ENCODE data around the gene FBXL20.
A peak's percentile ranks its signal among the peaks of the same experiment; 100 is the strongest.
"Not testable (repeated sequence)": the region's sequence is repeated elsewhere in the genome, so short reads cannot be mapped to it uniquely, and the experiment has no call there.

Gene FBXL20

GRCh38 chr17:39277110-39277509, 124.3 kb downstream of the FBXL20 start:
- DNase-seq: no peak
- no peak for TF ChIP-seq GATA1 (IDR thresholded peaks at IDR 0.05; ENCODE audit: low read depth, low read length)
- no peak for TF ChIP-seq POLR2A (IDR thresholded peaks at IDR 0.05; ENCODE audit: low read length)

- DNase-seq: no peak
- TF ChIP-seq POLR2A (IDR thresholded peaks at IDR 0.05; ENCODE audit: low read length) (no peak), GATA1 (IDR thresholded peaks at IDR 0.05; ENCODE audit: low read depth, low read length) (no peak)
Measured at GRCh38 chr17:39276113-39276512, 125.3 kb downstream of the FBXL20 start.

GRCh38 chr17:39271546-39271945, 129.9 kb downstream of the FBXL20 start:
- DNase-seq: no peak
- no peak for TF ChIP-seq GATA1 (IDR thresholded peaks at IDR 0.05; ENCODE audit: low read depth, low read length)
- TF ChIP-seq POLR2A (IDR thresholded peaks at IDR 0.05; ENCODE audit: low read length): no peak

GRCh38 chr17:39270923-39271322, 130.5 kb downstream of the FBXL20 start:
- TF ChIP-seq POLR2A (IDR thresholded peaks at IDR 0.05; ENCODE audit: low read length) (no peak), GATA1 (IDR thresholded peaks at IDR 0.05; ENCODE audit: low read depth, low read length) (no peak)
- peak; percentile 38 to 40 for DNase-seq

GRCh38 chr17:39264119-39264518, 137.3 kb downstream of the FBXL20 start:
- no peak for DNase-seq
- TF ChIP-seq POLR2A (IDR thresholded peaks at IDR 0.05; ENCODE audit: low read length): no peak
- TF ChIP-seq GATA1 (IDR thresholded peaks at IDR 0.05; ENCODE audit: low read depth, low read length): no peak

- TF ChIP-seq GATA1 (IDR thresholded peaks at IDR 0.05; ENCODE audit: low read depth, low read length): no peak
- TF ChIP-seq POLR2A (IDR thresholded peaks at IDR 0.05; ENCODE audit: low read length): no peak
- peak; percentile 31 to 49 for DNase-seq
Measured at GRCh38 chr17:39261286-39261685, 140.1 kb downstream of the FBXL20 start.

- TF ChIP-seq POLR2A (IDR thresholded peaks at IDR 0.05; ENCODE audit: low read length) (no peak), GATA1 (IDR thresholded peaks at IDR 0.05; ENCODE audit: low read depth, low read length) (no peak)
Measured at GRCh38 chr17:39252788-39253460, 148.5 kb downstream of the FBXL20 start.

GRCh38 chr17:39251997-39252396, 149.4 kb downstream of the FBXL20 start:
- TF ChIP-seq POLR2A (IDR thresholded peaks at IDR 0.05; ENCODE audit: low read length) (no peak), GATA1 (IDR thresholded peaks at IDR 0.05; ENCODE audit: low read depth, low read length) (no peak)
- DNase-seq: no peak

More at GRCh38 chr17:39252788-39253460, 148.5 kb downstream of the FBXL20 start:
- DNase-seq: no peak

GRCh38 chr17:39250076-39250475, 151.3 kb downstream of the FBXL20 start:
- DNase-seq: not testable (repeated sequence)

GRCh38 chr17:39246274-39246673, 155.2 kb downstream of the FBXL20 start:
- no peak for TF ChIP-seq POLR2A (IDR thresholded peaks at IDR 0.05; ENCODE audit: low read length)
- TF ChIP-seq GATA1 (IDR thresholded peaks at IDR 0.05; ENCODE audit: low read depth, low read length): no peak
- no peak for DNase-seq

- peak; percentile 83 to 91 for DNase-seq
- no peak for TF ChIP-seq GATA1 (IDR thresholded peaks at IDR 0.05; ENCODE audit: low read depth, low read length)
- no peak for TF ChIP-seq POLR2A (IDR thresholded peaks at IDR 0.05; ENCODE audit: low read length)
Measured at GRCh38 chr17:39244600-39245570, 156.5 kb downstream of the FBXL20 start.

GRCh38 chr17:39244016-39244599, 157.3 kb downstream of the FBXL20 start:
- no peak for TF ChIP-seq GATA1 (IDR thresholded peaks at IDR 0.05; ENCODE audit: low read depth, low read length)
- no peak for TF ChIP-seq POLR2A (IDR thresholded peaks at IDR 0.05; ENCODE audit: low read length)

GRCh38 chr17:39243155-39243554, 158.3 kb downstream of the FBXL20 start:
- no peak for DNase-seq
- TF ChIP-seq POLR2A (IDR thresholded peaks at IDR 0.05; ENCODE audit: low read length): no peak
- TF ChIP-seq GATA1 (IDR thresholded peaks at IDR 0.05; ENCODE audit: low read depth, low read length): no peak

More at GRCh38 chr17:39244016-39244599, 157.3 kb downstream of the FBXL20 start:
- DNase-seq: no peak

GRCh38 chr17:39240631-39241030, 160.8 kb downstream of the FBXL20 start:
- DNase-seq: no peak
- TF ChIP-seq POLR2A (IDR thresholded peaks at IDR 0.05; ENCODE audit: low read length): no peak
- TF ChIP-seq GATA1 (IDR thresholded peaks at IDR 0.05; ENCODE audit: low read depth, low read length): no peak
